Ishikawa (cell line): Measurements from ENCODE around the gene NTPCR.

Experiments used
- EP300 ChIP-seq: IDR thresholded peaks from 2 replicates; pipeline ENCODE4 v1.6.1; 2012; ENCODE audit warnings: borderline replicate concordance
- NFIC ChIP-seq: IDR thresholded peaks from 2 replicates; pipeline ENCODE4 v1.6.1; 2012
- RAD21 ChIP-seq: IDR thresholded peaks from 2 replicates; pipeline ENCODE4 v1.6.1; 2012; ENCODE audit warnings: low read depth
- TAF1 ChIP-seq: IDR thresholded peaks from 2 replicates; pipeline ENCODE4 v1.6.1; 2012; ENCODE audit warnings: low read depth, mild to moderate bottlenecking
- TEAD4 ChIP-seq: IDR thresholded peaks from 2 replicates; pipeline ENCODE4 v1.6.1; 2012
- USF1 ChIP-seq: IDR thresholded peaks from 2 replicates; pipeline ENCODE4 v1.6.1; 2012
- YY1 ChIP-seq: IDR thresholded peaks from 2 replicates; pipeline ENCODE4 v1.6.1; 2012; ENCODE audit warnings: low read depth
- TF ChIP-seq, protein P1 (sequence below): IDR thresholded peaks from 2 replicates; pipeline ENCODE4 v1.6.1; 2012

- TF ChIP-seq TAF1 (no peak), RAD21 (no peak), TEAD4 (no peak), NFIC (no peak), EP300 (no peak), YY1 (no peak), USF1 (no peak)
- TF ChIP-seq, protein P1, sequence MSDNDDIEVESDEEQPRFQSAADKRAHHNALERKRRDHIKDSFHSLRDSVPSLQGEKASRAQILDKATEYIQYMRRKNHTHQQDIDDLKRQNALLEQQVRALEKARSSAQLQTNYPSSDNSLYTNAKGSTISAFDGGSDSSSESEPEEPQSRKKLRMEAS: no peak
These were observed 39.3 kb upstream of the NTPCR start for GRCh38 chr1:232911027-232911599.
